Astrocyte of the cerebellum (primary cell): ENCODE data around the gene CCDC34.

ENCODE experiments used
- DNase-seq: peaks from one replicate; pipeline ENCODE4 v3.0.0-alpha.2; 2011; ENCODE audit warnings: low read depth
- H3K4me3 ChIP-seq: 2 replicates; pipeline ENCODE4 v1.5.1; 2011; ENCODE audit warnings: mild to moderate bottlenecking, low read depth, low read length, moderate library complexity
- in situ Hi-C: cut with HindIII; loops from 2 replicates; pipeline ENCODE4 v1.10.0; 2017; ENCODE audit warnings: low sequenced_read_pairs
- TF ChIP-seq, protein P1 (sequence below): IDR thresholded peaks from 2 replicates; pipeline ENCODE4 v1.5.1; 2012; ENCODE audit warnings: low read length, low read depth, moderate library complexity, mild to moderate bottlenecking; ENCODE audit errors: missing control alignments

CCDC34 gene

DNA sequence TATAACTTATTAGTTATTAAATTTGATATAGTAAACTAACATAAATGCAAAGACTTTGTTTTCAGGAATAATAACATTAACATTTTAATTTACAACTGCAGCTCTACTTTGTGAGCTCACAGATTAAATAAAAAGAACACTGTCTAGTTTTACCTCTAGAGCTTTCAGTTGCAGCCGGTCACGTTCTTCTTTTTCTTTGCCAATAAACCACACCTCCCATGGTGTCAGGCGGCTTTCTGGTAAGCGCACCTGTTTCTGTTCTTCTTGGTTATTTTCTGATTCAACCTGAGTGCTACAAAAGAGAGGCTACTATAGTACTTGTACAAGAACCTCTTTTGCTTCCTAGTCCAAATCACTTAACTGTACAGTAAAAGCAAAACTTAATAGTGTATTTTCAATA is 5.8 kb downstream of the CCDC34 start:
- in situ Hi-C loops = no loop called here
- DNase-seq = no peak
- H3K4me3 ChIP-seq = no peak overlapping the region
- TF ChIP-seq, protein P1, sequence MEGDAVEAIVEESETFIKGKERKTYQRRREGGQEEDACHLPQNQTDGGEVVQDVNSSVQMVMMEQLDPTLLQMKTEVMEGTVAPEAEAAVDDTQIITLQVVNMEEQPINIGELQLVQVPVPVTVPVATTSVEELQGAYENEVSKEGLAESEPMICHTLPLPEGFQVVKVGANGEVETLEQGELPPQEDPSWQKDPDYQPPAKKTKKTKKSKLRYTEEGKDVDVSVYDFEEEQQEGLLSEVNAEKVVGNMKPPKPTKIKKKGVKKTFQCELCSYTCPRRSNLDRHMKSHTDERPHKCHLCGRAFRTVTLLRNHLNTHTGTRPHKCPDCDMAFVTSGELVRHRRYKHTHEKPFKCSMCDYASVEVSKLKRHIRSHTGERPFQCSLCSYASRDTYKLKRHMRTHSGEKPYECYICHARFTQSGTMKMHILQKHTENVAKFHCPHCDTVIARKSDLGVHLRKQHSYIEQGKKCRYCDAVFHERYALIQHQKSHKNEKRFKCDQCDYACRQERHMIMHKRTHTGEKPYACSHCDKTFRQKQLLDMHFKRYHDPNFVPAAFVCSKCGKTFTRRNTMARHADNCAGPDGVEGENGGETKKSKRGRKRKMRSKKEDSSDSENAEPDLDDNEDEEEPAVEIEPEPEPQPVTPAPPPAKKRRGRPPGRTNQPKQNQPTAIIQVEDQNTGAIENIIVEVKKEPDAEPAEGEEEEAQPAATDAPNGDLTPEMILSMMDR = no peak

DNA sequence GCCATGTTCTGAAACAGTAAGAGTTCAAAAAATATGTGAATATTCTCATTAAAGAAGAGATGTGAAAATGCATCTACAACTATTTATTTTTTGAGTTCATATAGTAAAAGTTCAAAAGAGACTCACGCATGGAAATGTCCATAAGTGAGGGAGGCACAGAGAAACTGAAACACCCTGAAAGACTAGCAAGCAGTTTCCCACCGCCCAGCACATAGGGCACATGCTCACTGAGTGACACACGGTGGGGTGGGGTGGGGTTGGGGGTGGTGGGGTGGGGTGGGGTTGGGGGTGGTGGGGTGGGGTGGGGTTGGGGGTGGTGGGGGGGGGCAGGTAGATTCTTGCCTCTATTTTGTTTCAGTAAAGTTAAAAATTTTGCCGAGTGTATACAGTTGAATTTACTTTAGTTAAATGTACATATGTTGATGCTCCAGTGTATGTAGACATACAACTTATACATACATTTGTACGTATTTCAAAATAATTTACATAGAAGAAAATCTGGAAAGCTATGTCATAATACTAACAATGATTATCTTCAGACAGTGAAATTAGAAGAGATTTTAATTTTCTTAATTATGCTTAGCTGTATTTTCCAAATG is 6.3 kb downstream of the CCDC34 start:
- in situ Hi-C loops = no loop called here
- DNase-seq = no peak
- no peak overlapping the region for H3K4me3 ChIP-seq
- TF ChIP-seq, protein P1 = no peak

DNA sequence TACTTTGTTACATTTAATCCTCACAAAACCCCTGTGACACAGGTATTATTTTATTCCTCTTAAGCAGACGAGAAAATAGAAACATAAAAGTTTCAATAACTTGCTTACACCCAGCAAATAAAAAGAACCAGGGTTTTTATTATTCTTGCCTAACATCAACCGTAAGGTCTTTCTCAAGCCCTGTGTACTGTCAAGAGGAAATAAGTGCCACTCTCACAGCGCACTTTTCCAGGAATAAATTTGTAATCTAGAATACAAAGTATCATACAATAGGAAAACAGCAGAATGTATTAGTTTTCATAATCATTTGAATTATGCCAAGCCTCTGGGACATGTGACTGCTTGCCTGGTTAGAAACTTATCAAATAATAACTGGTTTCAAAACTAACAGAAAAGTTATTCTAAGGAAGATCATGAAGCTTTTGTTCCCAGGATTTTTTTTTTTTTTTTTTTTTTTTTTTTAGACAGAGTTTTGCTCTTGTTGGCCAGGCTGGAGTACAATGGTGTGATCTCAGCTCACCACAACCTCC is 7.4 kb downstream of the CCDC34 start:
- in situ Hi-C loops = no loop called here
- TF ChIP-seq, protein P1 = no peak
- no peak overlapping the region for H3K4me3 ChIP-seq
- DNase-seq = no peak

DNA sequence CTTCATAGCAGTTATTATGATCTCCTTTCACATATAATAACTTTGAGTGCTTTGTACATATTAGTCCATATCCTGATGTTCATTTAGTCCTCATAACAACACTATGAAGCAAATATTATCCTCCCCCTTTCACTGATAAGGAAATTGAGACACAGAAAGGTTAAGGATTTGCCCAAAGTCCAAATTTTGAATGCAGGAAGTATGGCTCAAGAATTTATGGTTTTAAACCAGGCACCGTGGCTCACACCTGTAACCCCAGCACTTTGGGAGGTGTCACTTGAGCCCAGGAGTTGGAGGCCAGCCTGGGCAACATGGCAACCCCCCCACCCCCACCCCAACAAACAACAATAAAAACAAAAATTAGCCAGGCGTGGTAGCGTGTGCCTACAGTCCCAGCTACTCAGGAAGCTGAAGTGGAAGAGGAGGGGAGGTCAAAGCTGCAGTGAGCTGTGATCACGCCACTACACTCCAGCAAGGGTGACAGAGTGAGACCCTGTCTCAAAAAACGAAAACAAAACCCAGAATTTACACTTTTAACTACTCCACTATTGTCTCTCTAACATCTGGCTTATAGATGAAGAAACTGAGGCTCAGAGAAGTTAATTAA is 8.6 kb downstream of the CCDC34 start:
- in situ Hi-C loops = no loop called here
- H3K4me3 ChIP-seq = no peak overlapping the region
- TF ChIP-seq, protein P1 = no peak
- no peak for DNase-seq

DNA sequence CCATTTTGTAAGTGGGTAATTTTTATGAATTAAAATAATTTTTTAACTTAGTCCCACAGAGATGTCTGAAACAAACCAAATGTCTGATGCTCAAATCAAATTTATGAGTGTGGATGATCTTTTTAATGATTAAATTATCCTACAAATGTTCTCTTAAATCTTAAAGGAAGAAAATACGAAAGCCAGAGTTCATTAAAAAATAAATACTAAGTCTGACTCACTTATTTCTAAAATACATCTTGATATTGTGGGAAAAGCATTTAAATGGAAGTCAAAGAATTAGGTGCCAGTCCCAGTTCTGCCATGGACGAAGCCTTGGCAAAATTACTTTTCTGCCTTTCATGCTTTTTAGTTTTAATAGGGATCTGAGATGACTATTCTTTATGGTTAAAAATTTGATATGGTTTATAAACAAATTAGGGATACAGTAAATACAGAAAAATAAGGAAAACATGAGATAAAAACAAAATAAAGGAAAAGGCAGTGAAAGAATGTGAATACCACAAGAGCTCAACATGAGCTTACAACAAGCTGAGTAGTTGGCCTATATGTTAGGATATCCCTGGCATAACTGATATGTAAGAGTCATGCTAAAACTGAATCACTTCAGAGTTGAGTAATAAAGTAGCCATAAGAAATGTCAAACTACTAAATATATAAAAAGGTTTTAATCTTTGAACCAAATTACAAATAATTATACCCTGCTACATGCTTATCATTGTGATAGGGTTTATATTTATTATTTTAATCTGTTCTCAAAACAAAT is 9.2 kb downstream of the CCDC34 start:
- DNase-seq = no peak
- no peak overlapping the region for H3K4me3 ChIP-seq
- TF ChIP-seq, protein P1 = no peak
- in situ Hi-C loops = no loop called here

DNA sequence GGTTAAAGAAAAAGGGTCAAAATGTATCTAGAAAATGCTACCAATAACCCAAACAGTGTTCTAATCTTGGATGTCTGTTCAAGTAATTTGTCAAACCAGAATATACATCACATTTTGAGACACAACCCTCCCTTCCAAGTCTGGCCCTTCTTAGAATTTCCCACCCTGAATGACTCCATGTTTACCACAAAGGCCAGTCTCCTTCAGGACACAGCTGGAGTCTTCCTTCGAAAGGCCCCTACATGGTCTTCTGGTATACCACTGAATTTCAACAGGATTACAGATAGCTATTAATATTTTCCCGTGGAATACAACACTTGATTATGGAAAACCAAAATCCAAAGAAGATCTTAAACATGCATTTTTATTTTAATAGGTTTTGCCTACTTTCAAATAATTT is 10.2 kb downstream of the CCDC34 start:
- TF ChIP-seq, protein P1 = no peak
- in situ Hi-C loops = no loop called here
- peak; percentile 22 for DNase-seq
- H3K4me3 ChIP-seq = no peak overlapping the region
